ENCODE data around the gene SIN3B. TPM values are rescaled to one million over a fixed set of nuclear protein-coding genes. Genes with fewer than 3 reads are reported as not detected.

SIN3B gene
- total and polyA plus RNA-seq, 9 of the 15 experiments (the other 6 are each of a cell fraction or from before 2014, with no cell fraction given): 0.51 to 34.2 (median 14.3) TPM

DNA sequence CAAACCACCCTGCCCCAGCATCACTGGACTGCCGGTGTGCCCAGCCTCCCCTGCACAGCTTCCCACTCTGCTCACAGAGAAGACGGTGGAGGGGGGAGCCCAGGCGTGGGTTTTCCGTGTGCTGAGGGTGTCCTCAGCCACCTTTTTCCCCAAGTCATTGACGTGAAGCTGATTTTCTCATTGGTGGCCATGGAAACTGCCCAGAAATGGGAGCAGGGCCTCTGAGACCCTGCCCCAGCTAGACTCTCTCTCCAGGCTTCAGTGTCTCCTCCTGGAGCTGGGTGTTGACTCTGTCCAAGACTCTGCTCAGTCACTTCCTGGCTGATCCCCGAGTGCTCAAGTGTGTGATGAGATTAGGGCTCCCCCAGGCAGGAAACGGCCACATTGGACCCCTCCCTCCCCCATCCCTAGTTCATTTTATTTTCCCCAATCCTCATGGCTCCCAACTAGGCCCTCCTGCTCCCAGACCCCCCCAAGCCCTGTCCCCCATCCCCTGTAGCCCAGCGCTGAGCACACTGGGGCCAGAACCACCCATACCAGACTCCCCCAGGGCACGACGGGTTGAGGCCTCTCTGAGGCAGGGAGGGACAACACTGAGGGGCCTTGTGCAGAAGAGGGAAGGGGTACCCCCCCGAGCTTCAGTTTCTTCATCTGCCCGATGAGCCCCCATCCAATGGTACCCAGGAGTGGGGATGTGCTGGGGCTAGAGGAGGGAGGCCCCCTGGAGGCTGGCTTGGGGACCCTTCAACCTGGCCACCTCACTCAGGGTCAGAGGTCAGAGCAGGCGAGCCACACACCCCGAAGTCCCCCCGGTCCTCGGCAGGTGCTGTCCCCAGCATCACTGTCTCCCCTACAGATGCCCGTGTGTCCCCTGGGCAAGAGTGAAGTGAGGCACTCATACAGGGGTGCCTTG, 58.4 kb downstream of the SIN3B start (continued):
- TF ChIP-seq, protein P1, sequence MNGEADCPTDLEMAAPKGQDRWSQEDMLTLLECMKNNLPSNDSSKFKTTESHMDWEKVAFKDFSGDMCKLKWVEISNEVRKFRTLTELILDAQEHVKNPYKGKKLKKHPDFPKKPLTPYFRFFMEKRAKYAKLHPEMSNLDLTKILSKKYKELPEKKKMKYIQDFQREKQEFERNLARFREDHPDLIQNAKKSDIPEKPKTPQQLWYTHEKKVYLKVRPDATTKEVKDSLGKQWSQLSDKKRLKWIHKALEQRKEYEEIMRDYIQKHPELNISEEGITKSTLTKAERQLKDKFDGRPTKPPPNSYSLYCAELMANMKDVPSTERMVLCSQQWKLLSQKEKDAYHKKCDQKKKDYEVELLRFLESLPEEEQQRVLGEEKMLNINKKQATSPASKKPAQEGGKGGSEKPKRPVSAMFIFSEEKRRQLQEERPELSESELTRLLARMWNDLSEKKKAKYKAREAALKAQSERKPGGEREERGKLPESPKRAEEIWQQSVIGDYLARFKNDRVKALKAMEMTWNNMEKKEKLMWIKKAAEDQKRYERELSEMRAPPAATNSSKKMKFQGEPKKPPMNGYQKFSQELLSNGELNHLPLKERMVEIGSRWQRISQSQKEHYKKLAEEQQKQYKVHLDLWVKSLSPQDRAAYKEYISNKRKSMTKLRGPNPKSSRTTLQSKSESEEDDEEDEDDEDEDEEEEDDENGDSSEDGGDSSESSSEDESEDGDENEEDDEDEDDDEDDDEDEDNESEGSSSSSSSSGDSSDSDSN (IDR thresholded peaks at IDR 0.05; ENCODE audit: borderline replicate concordance in 1 of 2, low read depth in 2 of 2, low read length in 2 of 2): 0 out of 4 replicates have a peak, but pooled peaks have one; percentile 10 to 57
- TF ChIP-seq ARHGAP35 (IDR thresholded peaks at IDR 0.05; ENCODE audit: partially characterized antibody): no peak
- peak; percentile 53; the same call in 1 of the 2 replicates for TF ChIP-seq TCF3 (CRISPR knock-in tag; IDR thresholded peaks at IDR 0.05)
- TF ChIP-seq, protein P2, sequence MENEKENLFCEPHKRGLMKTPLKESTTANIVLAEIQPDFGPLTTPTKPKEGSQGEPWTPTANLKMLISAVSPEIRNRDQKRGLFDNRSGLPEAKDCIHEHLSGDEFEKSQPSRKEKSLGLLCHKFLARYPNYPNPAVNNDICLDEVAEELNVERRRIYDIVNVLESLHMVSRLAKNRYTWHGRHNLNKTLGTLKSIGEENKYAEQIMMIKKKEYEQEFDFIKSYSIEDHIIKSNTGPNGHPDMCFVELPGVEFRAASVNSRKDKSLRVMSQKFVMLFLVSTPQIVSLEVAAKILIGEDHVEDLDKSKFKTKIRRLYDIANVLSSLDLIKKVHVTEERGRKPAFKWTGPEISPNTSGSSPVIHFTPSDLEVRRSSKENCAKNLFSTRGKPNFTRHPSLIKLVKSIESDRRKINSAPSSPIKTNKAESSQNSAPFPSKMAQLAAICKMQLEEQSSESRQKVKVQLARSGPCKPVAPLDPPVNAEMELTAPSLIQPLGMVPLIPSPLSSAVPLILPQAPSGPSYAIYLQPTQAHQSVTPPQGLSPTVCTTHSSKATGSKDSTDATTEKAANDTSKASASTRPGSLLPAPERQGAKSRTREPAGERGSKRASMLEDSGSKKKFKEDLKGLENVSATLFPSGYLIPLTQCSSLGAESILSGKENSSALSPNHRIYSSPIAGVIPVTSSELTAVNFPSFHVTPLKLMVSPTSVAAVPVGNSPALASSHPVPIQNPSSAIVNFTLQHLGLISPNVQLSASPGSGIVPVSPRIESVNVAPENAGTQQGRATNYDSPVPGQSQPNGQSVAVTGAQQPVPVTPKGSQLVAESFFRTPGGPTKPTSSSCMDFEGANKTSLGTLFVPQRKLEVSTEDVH (IDR thresholded peaks at IDR 0.05; ENCODE audit: low read depth, partially characterized antibody): no peak
- TF ChIP-seq KLF10 (CRISPR knock-in tag; IDR thresholded peaks at IDR 0.05): no peak
- TF ChIP-seq KLF1 (tag; IDR thresholded peaks at IDR 0.05): no peak
- no peak for TF ChIP-seq NFATC3 (IDR thresholded peaks at IDR 0.05)
- no peak for TF ChIP-seq ZNF212 (CRISPR knock-in tag; IDR thresholded peaks at IDR 0.05)
- TF ChIP-seq ETV6 (IDR thresholded peaks at IDR 0.05; ENCODE audit: borderline replicate concordance in 1 of 2, low read depth in 2 of 2, low read length in 1 of 2): 0 out of 4 replicates have a peak, but pooled peaks of 1 of the 2 experiments have one; percentile 22
- no peak for TF ChIP-seq ETV6 (CRISPR knock-in tag; IDR thresholded peaks at IDR 0.05; ENCODE audit: borderline replicate concordance)
- no peak for TF ChIP-seq KLF16 (IDR thresholded peaks at IDR 0.05)
- TF ChIP-seq, protein P3, sequence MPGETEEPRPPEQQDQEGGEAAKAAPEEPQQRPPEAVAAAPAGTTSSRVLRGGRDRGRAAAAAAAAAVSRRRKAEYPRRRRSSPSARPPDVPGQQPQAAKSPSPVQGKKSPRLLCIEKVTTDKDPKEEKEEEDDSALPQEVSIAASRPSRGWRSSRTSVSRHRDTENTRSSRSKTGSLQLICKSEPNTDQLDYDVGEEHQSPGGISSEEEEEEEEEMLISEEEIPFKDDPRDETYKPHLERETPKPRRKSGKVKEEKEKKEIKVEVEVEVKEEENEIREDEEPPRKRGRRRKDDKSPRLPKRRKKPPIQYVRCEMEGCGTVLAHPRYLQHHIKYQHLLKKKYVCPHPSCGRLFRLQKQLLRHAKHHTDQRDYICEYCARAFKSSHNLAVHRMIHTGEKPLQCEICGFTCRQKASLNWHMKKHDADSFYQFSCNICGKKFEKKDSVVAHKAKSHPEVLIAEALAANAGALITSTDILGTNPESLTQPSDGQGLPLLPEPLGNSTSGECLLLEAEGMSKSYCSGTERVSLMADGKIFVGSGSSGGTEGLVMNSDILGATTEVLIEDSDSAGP (CRISPR knock-in tag; IDR thresholded peaks at IDR 0.05): no peak
- no peak for TF ChIP-seq HNRNPL (IDR thresholded peaks at IDR 0.05; ENCODE audit: low read depth, low read length)
- TF ChIP-seq GABPB2 (CRISPR knock-in tag; conservative IDR thresholded peaks at IDR 0.05): no peak
- TF ChIP-seq ZNF408 (CRISPR knock-in tag; IDR thresholded peaks at IDR 0.05; ENCODE audit: low read depth): no peak
- TF ChIP-seq BACH1 (tag; IDR thresholded peaks at IDR 0.05): 0 out of 2 replicates have a peak, but pooled peaks have one; percentile 17
- TF ChIP-seq SMAD1 (IDR thresholded peaks at IDR 0.05; ENCODE audit: low read depth, low read length, partially characterized antibody): no peak
- no peak for TF ChIP-seq CCAR2 (IDR thresholded peaks at IDR 0.05; ENCODE audit: low read depth, low read length)
- no peak for TF ChIP-seq ZNF77 (CRISPR knock-in tag; IDR thresholded peaks at IDR 0.05)
